GM18867 (cell line): ENCODE data around the gene GLRX5.
"Not testable (repeated sequence)": the region's sequence is repeated elsewhere in the genome, so short reads cannot be mapped to it uniquely, and the experiment has no call there.

ENCODE experiments used
- ATAC-seq: cut with Tn5 transposase; IDR thresholded peaks from one replicate; pipeline ENCODE4 v1.9.1; 2021; ENCODE audit warnings: mild to moderate bottlenecking, moderate library complexity; ENCODE audit not compliant: unreplicated experiment

GLRX5 gene

DNA sequence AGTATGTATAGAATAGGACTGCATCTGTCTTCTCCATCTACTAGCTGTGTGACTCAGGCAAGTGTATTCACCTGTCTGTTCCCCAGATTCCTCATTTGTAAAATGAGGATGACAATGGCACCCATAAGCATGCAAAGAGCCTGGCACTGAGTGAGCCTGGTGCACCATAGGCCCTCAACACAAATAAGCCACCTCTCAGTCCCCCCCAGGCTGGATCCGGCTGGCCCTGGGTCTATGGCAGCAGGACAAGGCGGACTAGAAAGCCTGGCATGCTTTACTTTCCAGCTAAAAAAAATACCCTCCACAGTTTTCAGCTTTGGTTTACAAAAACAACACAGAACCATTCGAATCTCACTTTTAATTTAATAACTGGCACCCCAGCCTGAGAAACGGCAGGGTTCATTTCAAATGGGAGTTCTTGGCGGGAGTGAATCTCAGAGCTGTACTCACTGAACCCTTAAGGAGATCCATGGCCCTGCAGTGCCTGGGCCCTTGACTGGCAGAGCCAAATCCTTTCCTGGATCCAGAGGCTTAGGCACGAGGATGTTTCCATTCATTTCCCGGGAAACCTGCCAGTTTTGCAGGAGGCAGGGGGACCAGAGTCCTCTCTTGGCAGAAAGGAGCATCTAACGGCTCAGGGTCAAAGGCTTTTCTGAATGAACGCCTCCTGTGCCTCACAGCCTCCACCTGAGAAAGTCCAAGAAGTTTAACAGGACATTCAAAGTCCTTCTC lies 36.1 kb upstream of the GLRX5 start:
- ATAC-seq: no peak

DNA sequence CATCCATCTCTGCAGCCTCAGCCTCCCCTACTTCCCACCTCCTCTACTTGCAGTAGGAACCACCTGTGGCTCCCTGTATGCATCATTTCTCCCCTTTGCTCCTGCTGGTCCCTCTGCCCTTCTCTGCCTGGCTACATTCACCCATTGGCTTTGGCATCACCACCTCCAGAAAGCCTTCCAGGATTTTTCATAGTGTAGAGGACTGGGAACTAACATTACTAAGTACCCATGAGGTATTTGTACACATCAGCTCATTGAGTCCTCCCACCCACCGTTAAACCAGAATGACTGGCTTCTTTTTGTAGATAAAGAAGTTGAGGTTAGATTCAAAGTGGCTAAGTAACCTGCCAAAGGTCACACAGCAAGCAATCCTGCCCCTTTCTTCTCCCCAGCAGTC lies 35.5 kb upstream of the GLRX5 start:
- no peak for ATAC-seq

DNA sequence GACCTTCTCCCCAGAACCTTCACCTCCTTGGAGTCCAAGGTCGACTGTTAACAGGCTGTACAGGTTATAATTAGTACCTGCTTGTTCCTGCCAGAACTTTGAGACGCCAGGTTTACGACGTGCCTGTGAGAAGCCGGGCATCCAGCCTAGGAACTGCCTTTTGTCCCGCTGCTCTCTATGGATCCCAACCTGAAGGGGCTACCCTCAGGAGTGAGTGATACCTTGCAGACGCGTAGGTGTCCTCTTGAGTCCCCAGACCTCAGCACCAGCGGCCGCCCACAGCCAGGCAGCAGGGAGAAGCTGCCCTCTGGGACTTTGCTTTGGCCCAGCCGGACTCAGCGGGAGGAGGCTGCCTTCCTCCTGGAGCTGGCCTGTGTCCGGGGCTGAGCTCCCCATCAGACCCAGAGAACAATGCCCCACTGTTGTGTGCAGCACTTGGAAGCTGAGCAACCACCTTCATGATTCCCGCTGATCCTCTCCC lies 34.6 kb upstream of the GLRX5 start:
- no peak for ATAC-seq

DNA sequence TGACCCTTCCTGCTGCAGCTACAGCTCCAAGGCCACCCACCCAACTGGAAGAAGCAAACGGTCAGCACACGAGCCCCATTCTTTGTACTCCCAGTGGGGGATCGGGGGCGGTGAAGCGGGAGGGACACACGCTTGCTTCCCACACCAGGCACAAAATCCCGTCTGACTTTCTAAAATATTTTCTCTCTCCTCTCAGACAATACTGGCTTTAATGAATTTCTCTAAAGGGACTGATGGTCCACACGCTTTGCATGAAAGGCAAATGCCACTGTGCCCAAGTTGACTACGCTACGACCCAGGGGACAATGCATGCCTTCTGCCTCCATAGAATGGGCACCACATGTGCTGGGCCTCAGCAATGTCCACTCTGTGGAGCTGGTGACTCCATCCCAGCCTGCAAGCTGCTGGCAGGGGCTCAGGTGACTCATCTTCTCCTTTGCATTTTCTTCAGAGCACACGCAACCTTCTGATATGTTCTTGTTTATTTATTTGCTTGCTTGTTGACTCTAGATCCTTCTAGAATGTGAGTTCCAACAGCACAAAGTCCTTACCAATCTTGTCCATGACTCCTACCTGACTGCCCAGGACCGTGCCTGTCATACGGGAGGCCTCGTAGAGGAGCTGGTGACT lies 34.0 kb upstream of the GLRX5 start:
- ATAC-seq: no peak

DNA sequence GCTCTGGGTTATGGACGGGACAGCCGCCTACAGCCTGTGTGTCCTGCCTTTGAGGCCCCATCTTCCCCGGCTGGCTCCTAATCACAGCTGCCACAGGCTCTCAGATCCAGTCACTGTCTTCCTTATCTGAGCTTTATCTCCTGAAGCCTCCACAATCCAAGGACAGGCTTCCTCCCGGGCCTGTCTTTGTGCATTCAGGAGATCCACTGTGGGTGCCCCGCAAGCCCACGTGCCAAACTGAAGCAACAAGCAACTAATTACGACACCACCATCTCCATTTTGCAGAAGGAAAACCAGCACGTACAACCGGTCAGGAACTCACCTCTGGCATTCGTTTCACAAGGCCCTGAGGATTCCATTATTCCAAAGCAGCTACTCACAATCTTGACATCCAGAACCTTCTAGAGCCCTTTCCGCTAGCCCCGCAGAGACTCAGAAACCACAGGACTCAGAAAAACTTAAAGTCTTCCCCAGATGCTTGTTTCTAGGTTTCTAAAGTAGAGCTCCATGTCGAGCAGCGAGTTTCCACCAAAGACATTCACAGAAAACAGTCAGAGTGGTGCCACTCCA lies 32.4 kb upstream of the GLRX5 start:
- ATAC-seq: no peak

DNA sequence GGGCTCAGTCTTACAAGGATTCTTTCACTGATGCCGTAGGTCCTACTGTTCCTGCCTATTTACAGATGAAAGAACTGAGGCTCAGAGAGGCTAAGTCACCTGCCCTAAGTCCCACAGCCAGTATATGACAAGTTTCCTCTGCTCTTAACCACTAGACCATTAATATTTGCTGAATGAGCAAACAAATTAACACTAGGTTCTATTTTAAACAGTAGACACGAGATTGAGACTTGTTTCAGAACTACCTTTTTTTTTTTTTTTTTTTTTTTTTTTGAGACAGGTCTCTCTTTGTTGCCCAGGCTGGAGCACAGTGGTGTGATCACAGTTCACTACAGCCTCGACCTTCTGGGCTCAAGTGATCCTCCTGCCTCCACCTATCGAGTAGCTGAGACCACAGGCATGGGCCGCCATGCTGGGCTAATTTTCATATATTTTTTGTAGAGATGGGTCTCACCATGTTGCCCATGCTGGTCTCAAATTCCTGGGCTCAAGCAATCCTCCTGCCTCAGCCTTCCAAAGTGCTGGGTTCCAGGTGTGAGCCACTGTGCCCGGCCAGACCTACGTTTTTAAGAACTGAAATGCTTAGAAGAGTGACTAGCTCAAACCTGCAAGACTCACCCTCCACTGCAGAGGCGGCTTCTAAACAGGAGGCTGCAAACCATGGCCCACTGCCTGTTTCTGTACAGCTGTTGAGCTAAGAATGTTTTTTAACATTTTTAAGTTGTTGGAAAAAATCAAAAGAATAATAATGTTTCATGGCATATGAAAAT lies 31.3 kb upstream of the GLRX5 start:
- ATAC-seq: peak; percentile 54

DNA sequence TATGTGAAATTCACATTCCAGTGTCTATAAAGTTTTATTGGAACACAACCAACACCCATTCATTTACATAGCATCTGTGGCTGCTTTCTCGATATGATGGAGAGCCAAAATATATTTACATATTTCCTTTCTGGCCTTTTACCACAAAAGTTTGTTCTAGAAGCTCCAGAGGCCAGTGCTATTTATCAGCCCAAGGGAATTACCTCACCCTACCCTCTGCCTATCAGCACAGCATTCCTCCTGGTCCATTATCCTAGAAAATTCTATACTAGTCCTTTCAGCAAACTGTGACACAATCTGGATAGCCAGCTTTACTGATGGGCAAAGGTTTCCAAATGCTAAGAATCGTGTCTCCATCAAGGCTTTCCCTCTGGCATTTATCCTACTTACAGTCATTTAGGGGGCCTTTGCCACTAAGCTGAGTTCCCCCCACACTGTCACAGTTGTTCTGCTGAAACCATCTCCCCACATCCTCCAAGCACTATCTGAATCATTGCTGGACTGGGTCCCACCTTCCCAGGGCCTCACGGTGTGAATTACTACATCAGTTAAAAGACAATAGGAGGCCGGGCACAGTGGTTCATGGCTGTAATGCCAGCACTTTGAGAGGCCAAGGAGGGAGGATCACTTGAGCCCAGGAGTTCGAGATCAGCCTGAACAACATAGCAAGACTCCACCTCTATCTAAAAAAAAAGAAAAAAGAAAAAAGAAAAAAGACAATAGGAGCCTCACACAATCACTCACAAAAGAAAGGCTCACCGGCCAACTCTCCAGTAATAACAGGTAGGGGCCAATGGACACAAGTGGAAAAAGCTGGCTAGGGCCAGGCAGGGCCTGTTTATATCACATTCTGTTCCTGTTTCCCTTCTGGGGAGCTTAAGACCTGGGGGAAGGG lies 30.5 kb upstream of the GLRX5 start:
- peak; percentile 26 for ATAC-seq

DNA sequence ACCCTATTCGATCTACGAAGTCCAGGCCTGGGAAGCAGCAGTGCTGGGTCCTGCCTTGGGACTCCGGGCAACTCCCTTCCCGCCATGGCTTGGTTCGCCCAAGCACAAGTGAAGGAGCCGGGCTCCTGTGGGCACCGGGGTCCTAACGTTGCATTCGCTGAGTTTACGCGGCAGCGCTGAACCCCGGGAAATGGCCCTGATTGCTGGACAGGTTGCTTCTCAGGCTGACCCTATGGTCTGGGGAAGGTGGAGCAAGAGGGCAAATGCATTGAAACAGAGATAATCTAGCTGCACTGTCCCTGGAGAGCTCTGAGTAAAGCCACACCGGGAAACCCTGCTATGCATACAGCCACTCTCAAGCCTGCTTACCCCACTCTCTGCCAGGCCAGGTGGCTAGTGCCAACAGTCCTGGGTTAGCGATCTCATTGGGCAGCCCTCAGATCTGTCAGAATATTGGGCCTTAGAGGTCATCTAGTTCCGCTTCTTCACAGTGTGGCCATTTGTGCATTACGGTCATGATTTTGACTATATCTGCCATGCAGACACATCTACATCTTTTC lies 29.7 kb upstream of the GLRX5 start:
- ATAC-seq: peak; percentile 50

DNA sequence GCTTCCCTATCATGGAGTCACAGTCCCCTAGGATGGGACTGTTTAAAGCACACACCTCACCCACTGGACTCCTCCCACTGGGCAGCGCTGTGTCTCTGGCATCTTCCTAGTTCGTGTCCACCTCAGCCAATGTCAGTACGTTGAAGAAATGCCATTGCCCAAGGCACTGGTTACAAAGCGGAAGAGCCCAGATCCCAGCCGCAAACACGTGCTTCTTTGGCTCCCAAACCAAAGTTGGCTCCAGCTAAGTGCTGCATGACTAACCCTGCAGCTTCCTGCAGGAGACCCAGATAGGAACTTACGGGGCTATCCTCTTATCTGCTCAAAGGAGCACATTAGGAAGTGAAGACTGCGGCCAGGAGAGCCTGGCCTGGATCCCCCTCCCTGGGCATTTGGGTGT lies 27.7 kb upstream of the GLRX5 start:
- ATAC-seq: no peak

DNA sequence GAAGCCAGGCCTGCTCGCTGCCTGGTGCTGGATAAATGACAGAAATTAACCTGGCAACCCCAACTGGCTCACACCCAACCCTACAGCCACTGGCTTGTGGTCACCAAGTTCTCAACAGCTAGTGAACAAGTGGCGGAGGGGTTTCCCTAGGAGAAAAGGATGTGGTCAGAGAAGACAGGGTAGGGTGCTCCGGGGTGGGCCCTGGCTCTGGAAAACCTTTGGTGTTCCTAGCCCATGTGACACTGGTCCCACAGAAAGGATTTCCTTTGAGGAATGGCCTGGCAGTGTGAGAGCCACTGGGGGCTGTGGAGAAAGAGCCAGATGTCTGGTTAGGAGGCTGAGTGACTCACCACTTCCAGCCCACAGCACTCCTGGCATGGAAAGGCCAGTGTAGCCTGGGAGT lies 27.1 kb upstream of the GLRX5 start:
- no peak for ATAC-seq

DNA sequence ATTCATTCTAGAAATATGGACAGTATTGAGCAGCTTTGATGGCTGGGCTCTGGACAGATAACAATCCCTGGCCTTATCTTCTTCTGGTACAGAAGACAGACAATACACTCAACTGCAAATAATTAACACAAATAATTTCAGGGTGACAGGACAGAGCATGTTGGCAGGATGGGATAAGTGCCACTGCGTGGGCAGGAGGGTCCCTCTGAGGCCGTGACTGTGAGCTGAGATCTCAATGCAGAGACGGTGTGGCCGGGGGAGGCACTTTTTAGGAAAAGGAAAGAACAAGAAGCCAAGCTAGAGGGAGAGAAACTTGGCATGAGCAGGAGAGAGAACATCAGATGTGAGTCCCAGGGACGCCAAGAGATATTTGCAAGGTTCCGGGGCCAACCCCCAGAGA lies 26.5 kb upstream of the GLRX5 start:
- ATAC-seq: no peak

DNA sequence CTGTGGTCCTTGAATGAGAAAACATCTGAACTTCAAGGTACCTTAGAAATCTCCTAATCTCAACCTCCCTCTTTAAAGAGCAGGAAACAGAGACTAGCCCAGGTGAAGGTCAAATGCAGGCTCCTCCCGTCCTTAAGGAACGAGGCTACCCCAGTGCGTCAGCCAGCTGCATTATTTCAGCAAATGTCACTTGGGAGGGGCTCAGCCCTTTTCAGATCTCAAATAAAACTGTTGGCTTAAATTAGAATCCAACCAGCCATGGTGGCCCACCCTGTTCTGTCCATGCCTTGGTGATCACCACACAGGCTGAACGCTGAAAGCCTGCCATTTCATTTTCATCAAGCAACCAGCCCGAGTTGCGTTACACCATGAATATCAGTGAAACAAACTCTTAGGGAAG lies 25.4 kb upstream of the GLRX5 start:
- no peak for ATAC-seq

DNA sequence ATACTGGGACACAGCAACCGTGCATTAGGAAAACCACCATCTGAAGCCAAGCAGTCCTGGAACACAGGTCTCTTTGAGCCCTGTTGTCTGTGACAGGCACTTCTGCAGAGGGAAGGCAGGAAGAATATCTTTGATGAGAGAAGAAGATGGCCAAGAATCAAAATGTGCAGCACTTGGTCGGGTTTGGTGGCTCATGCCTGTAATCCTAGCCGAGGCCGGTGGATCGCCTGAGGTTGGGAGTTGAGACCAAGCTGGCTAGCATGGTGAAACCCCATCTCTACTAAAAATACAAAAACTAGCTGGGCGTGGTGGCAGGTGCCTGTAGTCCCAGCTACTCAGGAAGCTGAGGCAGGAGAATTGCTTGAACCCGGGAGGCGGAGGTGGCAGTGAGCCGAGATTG lies 24.5 kb upstream of the GLRX5 start:
- ATAC-seq: not testable (repeated sequence)

DNA sequence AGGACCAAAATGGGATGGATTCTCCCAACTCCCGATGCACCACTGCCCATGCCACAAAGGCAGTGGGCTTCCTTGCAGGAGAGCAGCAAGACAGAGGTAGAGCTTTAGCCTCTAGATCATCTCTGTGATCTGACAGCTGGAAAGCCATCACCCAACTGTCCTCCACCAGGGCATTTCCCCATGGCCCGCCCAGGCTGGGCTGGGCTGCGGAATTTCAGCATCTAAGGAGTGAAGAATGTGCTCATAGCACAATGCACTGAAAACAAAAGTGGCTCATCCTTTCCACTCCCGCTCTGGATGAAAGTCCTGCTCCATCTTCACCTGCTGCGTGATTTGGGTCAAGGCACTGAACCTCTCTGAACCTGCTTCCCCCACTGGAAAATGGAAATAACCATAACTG lies 24.0 kb upstream of the GLRX5 start:
- no peak for ATAC-seq

DNA sequence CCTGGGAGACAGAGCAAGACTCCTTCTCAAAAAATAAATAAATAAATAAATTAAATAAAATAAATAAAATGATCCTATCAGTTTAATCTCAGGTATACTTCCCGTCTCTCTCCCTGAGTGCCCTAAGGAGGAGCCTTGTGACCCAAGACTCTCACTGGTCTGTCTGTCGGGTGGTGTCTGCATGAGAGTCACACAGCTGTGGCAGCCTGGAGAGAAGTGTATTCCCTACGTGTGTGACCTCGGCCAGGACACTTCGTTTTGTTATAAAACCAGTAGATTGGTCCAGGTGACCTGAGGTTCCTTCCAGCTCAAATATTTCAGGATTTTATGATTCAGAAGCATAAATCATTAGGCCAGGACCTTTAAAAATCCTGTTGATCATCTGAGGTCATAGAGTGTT lies 23.2 kb upstream of the GLRX5 start:
- ATAC-seq: no peak

DNA sequence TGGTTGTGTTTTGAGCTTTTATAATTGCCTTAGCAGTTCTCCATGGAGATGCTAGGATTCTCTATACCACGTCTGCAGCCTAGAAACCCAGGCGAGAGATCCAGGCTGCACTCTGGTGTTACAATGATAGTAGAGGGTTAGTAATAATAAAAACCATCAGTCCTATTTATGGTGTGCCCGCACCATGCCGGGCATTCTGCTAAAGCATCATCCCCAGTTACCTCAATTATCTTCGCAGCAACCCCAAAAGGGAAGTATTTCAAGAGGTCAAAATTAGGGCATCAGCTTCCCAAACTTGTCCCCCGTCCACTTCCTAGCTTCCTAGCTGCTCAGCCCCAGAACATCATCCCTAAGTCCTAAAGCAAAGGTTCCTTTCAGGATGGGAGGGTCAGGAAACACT lies 21.6 kb upstream of the GLRX5 start:
- ATAC-seq: no peak

DNA sequence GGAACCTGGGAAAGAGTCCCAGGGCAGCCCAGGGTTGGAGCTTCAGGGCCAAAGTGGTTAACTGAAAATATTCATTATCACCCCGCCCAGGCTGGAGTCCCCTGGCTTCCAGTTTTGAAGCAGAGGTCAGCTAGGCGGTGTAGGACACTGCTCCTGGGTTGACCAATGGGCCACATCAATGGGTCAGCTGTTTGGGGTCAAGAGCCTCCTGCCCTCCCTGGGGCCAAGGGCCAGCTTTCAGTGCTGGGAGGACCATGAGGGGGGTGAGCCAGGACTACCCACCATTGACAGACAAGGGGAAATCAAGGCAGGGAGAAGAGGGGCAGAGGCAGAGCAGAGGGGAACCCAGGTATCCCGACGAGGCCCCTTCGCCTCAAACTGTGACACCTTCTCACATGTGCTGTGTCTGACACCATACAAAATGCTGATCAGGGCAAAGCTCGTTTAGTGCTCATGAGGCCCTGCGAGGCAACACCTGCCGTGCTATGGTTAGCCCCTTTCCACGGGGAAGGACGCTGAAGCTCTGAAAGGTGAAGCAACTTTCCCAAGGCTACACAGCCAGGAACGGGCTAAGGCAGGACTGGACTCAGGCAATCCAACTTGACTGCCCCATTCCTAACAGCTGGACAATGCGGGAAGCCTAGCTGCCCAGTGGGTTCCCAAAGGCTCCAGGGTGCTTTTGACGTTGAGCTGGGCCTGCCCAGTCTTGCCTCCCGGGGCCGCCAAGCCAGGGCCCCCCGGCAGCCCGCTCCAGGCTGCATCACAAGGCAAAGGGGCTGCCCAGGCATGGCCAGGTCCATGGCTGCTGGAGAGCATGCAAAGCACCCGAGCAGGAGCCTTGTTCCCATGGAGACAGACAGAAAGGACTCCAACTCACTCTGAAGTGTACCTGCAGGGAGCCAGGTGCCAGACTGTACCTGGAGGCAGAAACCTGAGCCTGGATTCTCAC lies 20.4 kb upstream of the GLRX5 start:
- ATAC-seq: no peak

DNA sequence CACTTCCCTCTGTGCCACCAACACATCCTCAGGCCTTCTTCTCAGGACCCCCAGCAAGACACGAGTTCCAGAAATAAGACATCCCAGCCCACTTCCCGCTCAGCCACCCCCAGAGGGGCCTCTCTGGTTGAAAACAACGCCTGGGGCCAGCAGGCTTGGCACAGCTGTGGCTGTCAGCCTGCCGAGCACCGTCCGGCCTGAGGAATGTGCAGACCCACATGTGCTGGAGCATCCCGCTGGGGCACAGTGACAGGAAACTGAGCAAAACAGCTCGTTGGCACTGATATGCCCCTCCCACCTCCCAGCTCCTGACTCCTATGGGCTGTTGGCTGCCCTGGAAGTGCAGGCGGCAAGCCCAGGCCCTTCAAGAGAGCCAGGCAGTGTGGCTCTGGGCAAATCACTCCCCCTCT lies 19.8 kb upstream of the GLRX5 start:
- ATAC-seq: no peak
